GM19455 (cell line): ENCODE data around the gene FAM174A.
"Not testable (repeated sequence)": the region's sequence is repeated elsewhere in the genome, so short reads cannot be mapped to it uniquely, and the experiment has no call there.

Experiments used
- ATAC-seq: cut with Tn5 transposase; IDR thresholded peaks from one replicate; pipeline ENCODE4 v1.9.1; 2021; ENCODE audit not compliant: unreplicated experiment

Gene FAM174A

GRCh38 chr5:100575815-100576214 lies 40.6 kb downstream of the FAM174A start:
- no peak for ATAC-seq

DNA sequence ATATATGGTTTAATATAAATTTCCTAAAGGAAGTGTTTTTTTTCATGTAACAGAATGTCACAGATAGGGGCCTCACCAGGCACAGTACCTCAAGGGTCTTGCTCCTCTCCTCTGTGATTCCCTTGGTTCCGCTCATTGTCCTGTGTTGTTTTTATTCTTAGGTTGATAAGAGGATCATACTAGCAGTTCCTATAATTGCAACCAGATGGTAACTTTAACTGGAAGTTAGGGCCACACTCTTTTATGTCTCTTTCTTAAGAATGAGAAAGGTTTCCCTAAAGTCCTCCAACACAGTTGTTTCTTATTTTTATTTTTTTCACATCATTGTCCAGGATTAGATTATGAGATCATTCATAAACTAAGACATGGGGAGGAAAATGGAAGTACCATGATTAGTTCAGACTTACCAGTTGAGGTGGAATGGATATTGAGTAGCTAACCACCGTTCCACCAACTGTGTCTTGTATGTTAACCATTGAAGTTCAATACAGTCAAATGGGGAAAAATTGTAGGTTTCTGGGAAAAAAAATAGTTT lies 41.1 kb downstream of the FAM174A start:
- ATAC-seq = no peak

GRCh38 chr5:100577506-100577905 lies 42.3 kb downstream of the FAM174A start:
- no peak for ATAC-seq

- ATAC-seq = peak; percentile 80
Measured at GRCh38 chr5:100584069-100584468, 48.9 kb downstream of the FAM174A start.

DNA sequence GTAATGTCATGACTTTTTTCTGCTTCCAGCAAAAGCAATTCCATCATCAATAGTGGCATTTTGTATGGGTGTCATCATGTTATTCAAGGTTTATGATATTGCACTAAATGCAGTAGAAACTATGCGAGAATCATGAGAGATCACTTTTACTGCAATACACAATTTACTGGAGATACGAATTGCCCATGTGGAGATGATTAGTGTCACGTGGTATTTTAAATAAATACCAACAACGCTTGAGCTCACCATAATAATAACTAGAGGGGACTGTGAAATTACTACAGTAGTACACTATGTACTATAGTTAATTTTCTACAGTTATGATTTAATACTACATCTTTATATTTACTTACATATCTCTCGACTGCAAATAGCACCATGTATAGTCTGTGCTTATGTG lies 49.7 kb downstream of the FAM174A start:
- ATAC-seq = no peak

DNA sequence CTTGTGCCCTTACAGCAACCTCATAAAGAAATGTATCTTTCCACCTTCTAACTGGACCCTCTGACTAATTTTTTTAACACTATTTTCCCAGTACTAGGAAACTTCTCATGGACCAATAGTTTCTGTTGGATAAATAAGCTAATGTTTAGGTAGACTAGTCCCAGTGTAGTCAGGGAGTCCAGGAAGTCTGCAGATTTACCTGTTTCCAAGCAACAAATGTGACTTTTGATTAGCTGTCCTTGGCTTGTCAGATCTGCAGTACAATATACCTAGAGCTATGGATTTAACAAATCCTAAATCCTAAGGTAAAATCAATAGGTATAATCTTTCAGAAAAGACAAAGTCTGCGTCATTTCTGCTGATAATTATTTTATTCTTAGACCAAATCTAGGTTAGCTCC lies 55.7 kb downstream of the FAM174A start:
- no peak for ATAC-seq

- ATAC-seq = no peak
Measured at GRCh38 chr5:100595152-100595811, 60.1 kb downstream of the FAM174A start.

DNA sequence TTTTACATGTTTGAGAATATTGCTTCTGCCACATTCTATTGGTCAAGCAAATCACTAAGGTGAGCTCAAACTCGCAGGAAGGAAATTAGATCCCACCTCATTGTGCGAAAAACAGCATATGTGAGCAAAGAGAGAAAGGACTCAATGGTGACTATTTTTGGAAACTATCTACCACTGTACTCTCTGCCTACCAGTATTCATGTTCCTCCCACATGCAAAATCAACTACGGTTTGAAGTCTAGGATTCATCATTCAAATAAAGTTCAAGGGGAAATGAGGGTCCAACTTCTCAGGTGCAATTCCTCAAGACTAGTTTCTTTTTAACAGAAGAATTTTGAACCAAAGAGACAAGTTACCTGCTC lies 60.6 kb downstream of the FAM174A start:
- no peak for ATAC-seq

DNA sequence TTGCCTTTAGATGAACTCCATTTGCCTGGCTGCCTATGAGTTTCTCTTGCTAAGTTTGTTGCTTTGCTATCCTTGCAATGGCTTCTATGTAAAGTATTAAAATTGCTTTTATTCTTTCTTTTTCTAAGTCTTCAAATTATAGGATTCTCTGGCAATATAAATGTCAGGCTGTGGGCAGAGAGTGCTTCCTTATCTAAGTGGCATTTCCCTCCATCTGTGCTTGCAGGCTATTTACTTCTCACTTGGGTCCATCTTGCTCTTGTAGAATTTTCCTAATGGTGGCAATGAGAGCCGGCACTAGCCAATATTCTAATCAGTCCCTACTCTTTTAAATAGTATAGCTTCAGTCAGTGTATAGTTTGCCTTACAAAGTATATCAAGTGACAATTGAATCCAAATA lies 63.3 kb downstream of the FAM174A start:
- ATAC-seq = no peak

DNA sequence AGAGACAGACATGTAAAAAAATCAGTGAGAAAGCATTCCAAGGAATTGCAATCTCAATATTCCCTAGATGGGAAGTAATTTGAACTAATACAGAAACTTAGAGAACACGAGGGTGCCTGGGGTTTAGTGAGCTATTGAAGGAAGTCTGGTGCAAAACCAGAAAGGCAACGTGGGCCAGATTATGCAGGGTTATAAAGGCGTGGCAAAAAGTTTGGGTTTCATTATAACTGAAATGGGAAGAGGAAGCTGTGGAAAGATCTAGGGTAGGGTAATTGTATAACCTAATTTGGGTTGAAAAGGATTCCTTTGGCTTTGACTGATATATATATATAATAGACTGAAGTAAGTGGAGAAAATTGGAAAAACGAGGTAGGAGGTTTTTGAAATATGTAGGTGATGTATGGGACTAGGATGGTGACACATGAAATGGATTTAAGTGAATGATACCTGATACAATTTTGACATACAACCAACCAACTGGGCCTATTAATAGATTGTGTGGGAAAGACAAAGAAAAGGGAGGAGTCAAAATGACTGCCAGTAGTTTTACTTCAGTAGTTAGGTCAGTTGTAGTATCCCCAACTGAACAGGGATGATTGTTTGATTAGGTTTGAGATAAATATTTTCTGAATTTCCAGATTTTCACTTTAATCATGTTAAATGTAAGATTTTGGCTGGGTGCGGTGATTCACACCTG lies 65.3 kb downstream of the FAM174A start:
- no peak for ATAC-seq

- ATAC-seq = no peak
Measured at GRCh38 chr5:100603141-100603540, 68.0 kb downstream of the FAM174A start.

GRCh38 chr5:100604021-100604420 lies 68.8 kb downstream of the FAM174A start:
- ATAC-seq = not testable (repeated sequence)

- no peak for ATAC-seq
Measured at GRCh38 chr5:100609594-100609993, 74.4 kb downstream of the FAM174A start.

DNA sequence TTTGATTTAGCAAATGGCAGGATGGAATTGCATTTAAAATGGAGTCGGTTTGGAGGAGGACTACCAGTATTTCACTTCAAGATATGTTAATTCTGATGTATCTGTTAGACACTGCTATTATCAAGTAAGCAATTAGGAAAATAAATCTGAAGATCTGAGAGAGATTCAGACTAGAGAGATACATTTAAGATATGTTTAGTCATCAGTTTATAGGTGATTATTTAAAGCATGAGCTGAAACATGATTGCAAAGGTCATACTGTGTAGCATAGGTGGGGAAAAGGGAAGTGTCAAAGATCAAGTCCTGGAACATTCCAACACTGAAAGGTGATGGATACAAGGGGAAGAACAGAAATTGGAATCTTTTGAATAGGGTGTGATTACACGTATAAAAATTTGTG lies 79.1 kb downstream of the FAM174A start:
- ATAC-seq = no peak

- no peak for ATAC-seq
Measured at GRCh38 chr5:100615362-100615761, 80.2 kb downstream of the FAM174A start.

DNA sequence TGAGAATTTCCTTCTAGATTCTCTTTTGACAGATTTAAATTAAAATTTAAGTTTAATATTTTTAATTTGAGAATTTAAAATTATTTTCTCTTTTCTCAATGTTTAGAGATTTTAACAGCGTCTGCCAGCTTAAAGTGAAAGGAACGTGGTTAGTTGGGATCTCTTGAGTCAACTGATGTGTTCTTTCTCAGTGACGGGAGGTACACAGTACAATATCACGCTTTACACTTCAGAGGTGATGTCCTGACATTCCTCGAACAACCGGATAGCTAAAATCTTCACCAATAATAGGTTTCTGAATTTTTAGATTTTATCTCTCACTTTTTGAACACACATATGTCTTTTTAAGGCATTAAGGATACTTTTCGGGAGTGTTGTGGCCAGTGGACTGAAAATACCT lies 81.1 kb downstream of the FAM174A start:
- ATAC-seq = no peak

DNA sequence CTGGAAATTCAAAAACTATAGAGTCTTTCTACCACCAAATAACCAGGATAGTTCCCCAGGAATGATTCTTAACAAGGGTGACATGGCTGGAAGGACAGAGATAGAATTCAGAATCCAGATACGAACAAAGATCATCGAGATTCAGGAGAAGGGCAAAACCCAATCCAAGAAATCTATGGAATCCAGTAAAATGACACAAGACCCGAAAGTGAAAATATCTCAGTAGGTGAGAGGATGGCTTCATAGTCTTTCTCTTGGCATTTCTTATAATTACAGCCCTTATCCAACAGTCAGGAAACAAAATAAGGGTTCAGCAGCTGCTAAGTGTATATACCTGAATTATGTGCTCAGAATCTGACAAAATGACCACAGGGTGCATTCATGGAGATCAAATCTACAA lies 81.8 kb downstream of the FAM174A start:
- no peak for ATAC-seq

DNA sequence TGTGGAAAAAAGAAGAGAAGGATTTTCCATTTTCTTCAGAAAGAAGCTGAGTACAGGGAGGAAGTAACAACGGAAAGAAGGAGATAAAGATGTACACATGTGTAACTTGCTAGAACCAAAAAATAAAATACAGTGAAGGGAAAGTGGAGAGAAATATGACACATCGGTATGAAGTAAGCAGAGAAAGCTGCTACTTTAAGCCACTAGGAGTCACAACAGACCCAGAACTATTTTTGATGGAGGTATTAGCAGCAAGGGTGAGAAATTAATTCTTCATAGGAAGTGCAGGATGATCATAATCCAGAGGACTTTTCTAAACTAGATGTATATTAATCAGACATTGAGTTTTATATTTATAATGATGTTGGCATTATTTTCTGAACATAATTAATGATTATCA lies 88.5 kb downstream of the FAM174A start:
- peak; percentile 71 for ATAC-seq

- ATAC-seq = peak; percentile 78
Measured at GRCh38 chr5:100634937-100635534, 99.9 kb downstream of the FAM174A start.
